GM23338 (cell line): ENCODE data around the gene COL18A1.

Experiments used
- EZH2phosphoT487 ChIP-seq: fragments of 200-600 bp; sonication (generic); IDR thresholded peaks from one replicate; pipeline ENCODE4 v1.8.1; 2018; ENCODE audit warnings: antibody characterized with exemption; ENCODE audit not compliant: unreplicated experiment
- TF ChIP-seq, protein P1 (sequence below), 2 experiments: fragments of 200-600 bp in 1 of 2; sonication (generic) in 1 of 2; conservative IDR thresholded peaks; 2 replicates each; pipeline versions ENCODE4 v1.5.1 to v1.6.1; 2016 to 2017; ENCODE audit warnings: antibody characterized with exemption in 2 of 2, low read depth in 2 of 2, mild to moderate bottlenecking in 2 of 2, moderate library complexity in 1 of 2

DNA sequence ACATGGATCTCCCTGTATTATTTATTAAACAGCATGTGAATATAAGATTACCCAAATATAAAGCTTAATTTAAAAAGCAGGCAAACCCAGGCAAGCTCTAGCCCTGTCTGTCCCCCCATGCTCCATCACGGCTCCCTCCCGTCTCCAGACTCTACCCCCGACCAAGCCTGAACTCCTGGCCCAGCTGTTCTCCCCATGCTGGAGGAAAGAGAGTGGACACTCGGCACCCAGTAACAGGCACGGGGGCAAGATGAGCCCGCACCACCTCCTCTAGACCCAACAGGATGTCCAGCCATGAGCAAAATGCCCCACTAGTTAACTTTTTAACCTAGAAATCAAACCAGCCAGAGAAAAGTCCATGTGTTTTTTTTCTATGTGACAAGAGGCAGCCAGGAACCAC lies 118.0 kb downstream of the COL18A1 start:
- no peak for TF ChIP-seq EZH2phosphoT487
- TF ChIP-seq, protein P1, sequence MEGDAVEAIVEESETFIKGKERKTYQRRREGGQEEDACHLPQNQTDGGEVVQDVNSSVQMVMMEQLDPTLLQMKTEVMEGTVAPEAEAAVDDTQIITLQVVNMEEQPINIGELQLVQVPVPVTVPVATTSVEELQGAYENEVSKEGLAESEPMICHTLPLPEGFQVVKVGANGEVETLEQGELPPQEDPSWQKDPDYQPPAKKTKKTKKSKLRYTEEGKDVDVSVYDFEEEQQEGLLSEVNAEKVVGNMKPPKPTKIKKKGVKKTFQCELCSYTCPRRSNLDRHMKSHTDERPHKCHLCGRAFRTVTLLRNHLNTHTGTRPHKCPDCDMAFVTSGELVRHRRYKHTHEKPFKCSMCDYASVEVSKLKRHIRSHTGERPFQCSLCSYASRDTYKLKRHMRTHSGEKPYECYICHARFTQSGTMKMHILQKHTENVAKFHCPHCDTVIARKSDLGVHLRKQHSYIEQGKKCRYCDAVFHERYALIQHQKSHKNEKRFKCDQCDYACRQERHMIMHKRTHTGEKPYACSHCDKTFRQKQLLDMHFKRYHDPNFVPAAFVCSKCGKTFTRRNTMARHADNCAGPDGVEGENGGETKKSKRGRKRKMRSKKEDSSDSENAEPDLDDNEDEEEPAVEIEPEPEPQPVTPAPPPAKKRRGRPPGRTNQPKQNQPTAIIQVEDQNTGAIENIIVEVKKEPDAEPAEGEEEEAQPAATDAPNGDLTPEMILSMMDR (conservative IDR thresholded peaks at IDR 0.05; ENCODE audit: low read depth in 2 of 2), result no peak
